ENCODE results near the gene TRPM1. TPM values are rescaled to one million over a fixed set of nuclear protein-coding genes. Genes with fewer than 3 reads are reported as not detected.

The TRPM1 gene
- total and polyA plus RNA-seq, 2 donors (not counting 1 experiment from before 2014, with no cell fraction given), result not detected

- Histone ChIP-seq H3K27me3 (ENCODE audit: control insufficient read depth, insufficient read depth, low read length) (no peaks in the 10 kb centered on the region), H2AFZ (ENCODE audit: low read length) (no peak overlapping the region), H3K4me1 (ENCODE audit: control insufficient read depth, extremely low read depth, insufficient read depth, low read length) (no peaks in the 10 kb centered on the region)
Measured at GRCh38 chr15:31010036-31010435, 91.5 kb downstream of the TRPM1 start.

DNA sequence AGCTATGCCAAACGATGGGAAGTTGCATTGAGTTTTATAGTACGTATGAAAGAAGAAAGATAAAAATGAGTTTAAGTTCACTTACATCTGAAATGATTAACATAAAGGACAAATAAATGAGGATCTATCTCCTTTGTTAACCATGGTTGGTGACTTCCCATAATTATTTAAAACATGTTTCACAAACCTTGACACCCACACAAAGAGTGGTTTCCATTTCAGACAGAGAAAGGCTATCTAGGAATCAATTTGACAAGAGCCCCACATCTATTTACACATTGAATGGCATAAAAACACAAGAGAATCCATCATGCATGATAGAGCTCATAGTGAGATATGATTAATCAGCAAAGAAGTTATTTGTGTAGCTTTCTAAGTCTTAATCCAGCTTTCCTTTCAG is 95.9 kb downstream of the TRPM1 start:
- H2AFZ ChIP-seq (ENCODE audit: low read length), result no peak overlapping the region
- H3K4me3 ChIP-seq (replicated peaks in 1 of 4; ENCODE audit: control extremely low read depth in 1 of 4, insufficient read depth in 1 of 4, low read depth in 3 of 4, low read length in 4 of 4), result no peak overlapping the region

More at GRCh38 chr15:31010036-31010435, 91.5 kb downstream of the TRPM1 start:
- TF ChIP-seq, protein P1, sequence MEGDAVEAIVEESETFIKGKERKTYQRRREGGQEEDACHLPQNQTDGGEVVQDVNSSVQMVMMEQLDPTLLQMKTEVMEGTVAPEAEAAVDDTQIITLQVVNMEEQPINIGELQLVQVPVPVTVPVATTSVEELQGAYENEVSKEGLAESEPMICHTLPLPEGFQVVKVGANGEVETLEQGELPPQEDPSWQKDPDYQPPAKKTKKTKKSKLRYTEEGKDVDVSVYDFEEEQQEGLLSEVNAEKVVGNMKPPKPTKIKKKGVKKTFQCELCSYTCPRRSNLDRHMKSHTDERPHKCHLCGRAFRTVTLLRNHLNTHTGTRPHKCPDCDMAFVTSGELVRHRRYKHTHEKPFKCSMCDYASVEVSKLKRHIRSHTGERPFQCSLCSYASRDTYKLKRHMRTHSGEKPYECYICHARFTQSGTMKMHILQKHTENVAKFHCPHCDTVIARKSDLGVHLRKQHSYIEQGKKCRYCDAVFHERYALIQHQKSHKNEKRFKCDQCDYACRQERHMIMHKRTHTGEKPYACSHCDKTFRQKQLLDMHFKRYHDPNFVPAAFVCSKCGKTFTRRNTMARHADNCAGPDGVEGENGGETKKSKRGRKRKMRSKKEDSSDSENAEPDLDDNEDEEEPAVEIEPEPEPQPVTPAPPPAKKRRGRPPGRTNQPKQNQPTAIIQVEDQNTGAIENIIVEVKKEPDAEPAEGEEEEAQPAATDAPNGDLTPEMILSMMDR (conservative IDR thresholded peaks at IDR 0.05 in 1 of 2, IDR thresholded peaks at IDR 0.05 in 1 of 2; ENCODE audit: low read depth in 1 of 2, low read length in 2 of 2), result no peak
- no peak for TF ChIP-seq EZH2 (IDR thresholded peaks at IDR 0.05; ENCODE audit: low read length, missing control alignments)
- no peak overlapping the region for H3K4me2 ChIP-seq (ENCODE audit: extremely low read depth, insufficient read depth, low read length)
- no peak overlapping the region for H3K9ac ChIP-seq (ENCODE audit: insufficient read depth, low read length)
- H3K36me3 ChIP-seq (ENCODE audit: control insufficient read depth, insufficient read depth, low read length), result no peaks in the 10 kb centered on the region
- no peak overlapping the region for H3K27ac ChIP-seq (ENCODE audit: insufficient read depth, low read length)
- no peak overlapping the region for H3K4me3 ChIP-seq (replicated peaks in 1 of 4; ENCODE audit: control extremely low read depth in 1 of 4, insufficient read depth in 1 of 4, low read depth in 3 of 4, low read length in 4 of 4)
- H3K9me3 ChIP-seq (ENCODE audit: control insufficient read depth, insufficient read depth, low read depth, low read length), result no peaks in the 10 kb centered on the region
- no peak for DNase-seq (ENCODE audit: low read depth in 2 of 2)
- H3K79me2 ChIP-seq (ENCODE audit: control insufficient read depth, insufficient read depth, low read length), result no peaks in the 10 kb centered on the region
- no peaks in the 10 kb centered on the region for H4K20me1 ChIP-seq (ENCODE audit: control insufficient read depth, extremely low read depth, insufficient read depth, low read length)

GRCh38 chr15:31004220-31004733 is 97.2 kb downstream of the TRPM1 start:
- Histone ChIP-seq H3K4me2 (ENCODE audit: extremely low read depth, insufficient read depth, low read length) (no peak overlapping the region), H3K36me3 (ENCODE audit: control insufficient read depth, insufficient read depth, low read length) (no peaks in the 10 kb centered on the region), H2AFZ (ENCODE audit: low read length) (no peak overlapping the region), H3K4me3 (replicated peaks in 1 of 4; ENCODE audit: control extremely low read depth in 1 of 4, insufficient read depth in 1 of 4, low read depth in 3 of 4, low read length in 4 of 4) (no peak overlapping the region), H3K27me3 (ENCODE audit: control insufficient read depth, insufficient read depth, low read length) (peaks cover 2% of the 10 kb centered on the region), H3K27ac (ENCODE audit: insufficient read depth, low read length) (no peak overlapping the region), H3K4me1 (ENCODE audit: control insufficient read depth, extremely low read depth, insufficient read depth, low read length) (no peaks in the 10 kb centered on the region), H3K79me2 (ENCODE audit: control insufficient read depth, insufficient read depth, low read length) (no peaks in the 10 kb centered on the region), H3K9me3 (ENCODE audit: control insufficient read depth, insufficient read depth, low read depth, low read length) (no peaks in the 10 kb centered on the region), H3K9ac (ENCODE audit: insufficient read depth, low read length) (no peak overlapping the region), H4K20me1 (ENCODE audit: control insufficient read depth, extremely low read depth, insufficient read depth, low read length) (no peaks in the 10 kb centered on the region)
- DNase-seq (ENCODE audit: low read depth in 2 of 2), result peak in 1 of 2 donors; percentile 17
- no peak for TF ChIP-seq EZH2 (IDR thresholded peaks at IDR 0.05; ENCODE audit: low read length, missing control alignments)

More for the DNA sequence above, 95.9 kb downstream of the TRPM1 start:
- Histone ChIP-seq H3K4me2 (ENCODE audit: extremely low read depth, insufficient read depth, low read length) (no peak overlapping the region), H3K27me3 (ENCODE audit: control insufficient read depth, insufficient read depth, low read length) (peaks cover 2% of the 10 kb centered on the region), H4K20me1 (ENCODE audit: control insufficient read depth, extremely low read depth, insufficient read depth, low read length) (no peaks in the 10 kb centered on the region), H3K9ac (ENCODE audit: insufficient read depth, low read length) (no peak overlapping the region), H3K9me3 (ENCODE audit: control insufficient read depth, insufficient read depth, low read depth, low read length) (no peaks in the 10 kb centered on the region), H3K27ac (ENCODE audit: insufficient read depth, low read length) (no peak overlapping the region), H3K4me1 (ENCODE audit: control insufficient read depth, extremely low read depth, insufficient read depth, low read length) (no peaks in the 10 kb centered on the region), H3K36me3 (ENCODE audit: control insufficient read depth, insufficient read depth, low read length) (no peaks in the 10 kb centered on the region), H3K79me2 (ENCODE audit: control insufficient read depth, insufficient read depth, low read length) (no peaks in the 10 kb centered on the region)
- no peak for DNase-seq (ENCODE audit: low read depth in 2 of 2)
- TF ChIP-seq EZH2 (IDR thresholded peaks at IDR 0.05; ENCODE audit: low read length, missing control alignments), result no peak
- TF ChIP-seq, protein P1 (conservative IDR thresholded peaks at IDR 0.05 in 1 of 2, IDR thresholded peaks at IDR 0.05 in 1 of 2; ENCODE audit: low read depth in 1 of 2, low read length in 2 of 2), result no peak

Measured in fibroblast of lung (primary cell).